ENCODE measurements around the gene RETREG3. TPM values are rescaled to one million over a fixed set of nuclear protein-coding genes. Genes with fewer than 3 reads are reported as not detected.

RETREG3 gene
- total and polyA plus RNA-seq, 2 experiments from 2014 or later: 8.0 to 38.2 TPM

GRCh38 chr17:42535155-42536047 is 73.8 kb downstream of the RETREG3 start:
- Histone ChIP-seq H3K4me3 (peak overlapping the region; percentile 68), H3K27ac (ENCODE audit: low read depth) (0 out of 2 replicates have a peak overlapping the region, but pooled peaks have one; percentile 57), H3K27me3 (ENCODE audit: insufficient read depth) (peaks cover 32% of the 10 kb centered on the region), H3K4me2 (peak overlapping the region; percentile 74), H3F3A (replicated peaks; ENCODE audit: low read depth) (peaks cover 24% of the 10 kb centered on the region; the same call in 1 of the 2 replicates), H3K4me1 (ENCODE audit: insufficient read depth) (peaks cover 18% of the 10 kb centered on the region), H2AFZ (no peak overlapping the region), H3K9me2 (ENCODE audit: insufficient read depth) (no peaks in the 10 kb centered on the region), H3K36me3 (ENCODE audit: insufficient read depth) (no peaks in the 10 kb centered on the region), H4K20me1 (replicated peaks; ENCODE audit: insufficient read depth) (no peaks in the 10 kb centered on the region), H3K79me2 (replicated peaks; ENCODE audit: insufficient read depth) (no peaks in the 10 kb centered on the region)
- no peak overlapping the region for H3K27ac Mint-ChIP-seq
- H3K9me3 Mint-ChIP-seq: no peaks in the 10 kb centered on the region; the same call in 2 of the 3 replicates
- H3K36me3 Mint-ChIP-seq (ENCODE audit: low read depth): peaks cover 14% of the 10 kb centered on the region
- ATAC-seq (peak; percentile 10), DNase-seq (ENCODE audit: low spot score) (no peak)
- peaks cover 16% of the 10 kb centered on the region for H3K27me3 Mint-ChIP-seq (ENCODE audit: insufficient read depth, low read depth, poor library complexity)
- H3K4me3 Mint-ChIP-seq: peak overlapping the region; percentile 70
- TF ChIP-seq EZH2phosphoT487 (IDR thresholded peaks at IDR 0.05; ENCODE audit: unreplicated experiment) (no peak), ZNF114 (CRISPR knock-in tag; IDR thresholded peaks at IDR 0.05) (no peak), NANOG (IDR thresholded peaks at IDR 0.05; ENCODE audit: borderline replicate concordance) (no peak), CREB1 (CRISPR knock-in tag; IDR thresholded peaks at IDR 0.05; ENCODE audit: low read depth) (peak; percentile 3; the same call in 1 of the 2 replicates), JUNB (IDR thresholded peaks at IDR 0.05; ENCODE audit: unreplicated experiment) (no peak)
- H3K4me1 Mint-ChIP-seq: peaks cover 18% of the 10 kb centered on the region

- H4K20me1 ChIP-seq (replicated peaks; ENCODE audit: insufficient read depth): no peaks in the 10 kb centered on the region
- H3K27ac ChIP-seq (ENCODE audit: low read depth): no peak overlapping the region
- Mint-ChIP-seq H3K4me3 (peak overlapping the region; percentile 59), H3K4me1 (peaks cover 8% of the 10 kb centered on the region), H3K27me3 (ENCODE audit: insufficient read depth, low read depth, poor library complexity) (peaks cover 21% of the 10 kb centered on the region), H3K27ac (no peak overlapping the region), H3K36me3 (ENCODE audit: low read depth) (no peaks in the 10 kb centered on the region), H3K9me3 (no peaks in the 10 kb centered on the region; the same call in 2 of the 3 replicates)
- H3K79me2 ChIP-seq (replicated peaks; ENCODE audit: insufficient read depth): no peaks in the 10 kb centered on the region
- H3K36me3 ChIP-seq (ENCODE audit: insufficient read depth): no peaks in the 10 kb centered on the region
- no peak for TF ChIP-seq ZNF331 (CRISPR knock-in tag; IDR thresholded peaks at IDR 0.05; ENCODE audit: low read depth)
- TF ChIP-seq CTCF (conservative IDR thresholded peaks at IDR 0.05; ENCODE audit: low read depth in 2 of 2): peak; percentile 29 to 38
- H3K4me1 ChIP-seq (ENCODE audit: insufficient read depth): peaks cover 10% of the 10 kb centered on the region
- H3K27me3 ChIP-seq (ENCODE audit: insufficient read depth): peaks cover 32% of the 10 kb centered on the region
- ATAC-seq (peak; percentile 20), DNase-seq (ENCODE audit: low spot score) (peak; percentile 80)
- H3K4me2 ChIP-seq: peak overlapping the region; percentile 80
- H3K9me2 ChIP-seq (ENCODE audit: insufficient read depth): no peaks in the 10 kb centered on the region
- H3K4me3 ChIP-seq: peak overlapping the region; percentile 55
- H3F3A ChIP-seq (replicated peaks; ENCODE audit: low read depth): peaks cover 19% of the 10 kb centered on the region; the same call in 1 of the 2 replicates
- H2AFZ ChIP-seq: peak overlapping the region; percentile 94
Measured at GRCh38 chr17:42531455-42532354, 77.5 kb downstream of the RETREG3 start.
